Mononuclear cell (primary cell): ENCODE data around the gene BEX1. TPM values are rescaled to one million over a fixed set of nuclear protein-coding genes. Genes with fewer than 3 reads are reported as not detected.
"Not testable (repeated sequence)": the region's sequence is repeated elsewhere in the genome, so short reads cannot be mapped to it uniquely, and the experiment has no call there.

Source experiments
- H3K27me3 ChIP-seq: 2 replicates; pipeline ENCODE4 v1.6.0; 2011; ENCODE audit warnings: low read length, control low read depth; ENCODE audit not compliant: insufficient read depth
- H3K4me1 ChIP-seq: 2 replicates; pipeline ENCODE4 v1.5.1; 2011; ENCODE audit warnings: mild to moderate bottlenecking, low read length, control low read depth; ENCODE audit not compliant: insufficient read depth
- H3K4me3 ChIP-seq: 2 replicates; pipeline ENCODE4 v1.5.1; 2011; ENCODE audit warnings: mild to moderate bottlenecking, low read length, moderate library complexity
- H3K9me3 ChIP-seq: 2 replicates; pipeline ENCODE4 v1.5.1; 2011; ENCODE audit warnings: low read depth, mild to moderate bottlenecking, control low read depth, low read length
- total RNA-seq: library from RNA; depleted of rRNA; stranded (reverse); fragments of >200 nt; gene quantifications from one replicate; pipeline ENCODE4 v1.2.3, GENCODE V29; 2012

BEX1 gene
- 0.52 TPM for total RNA-seq

DNA sequence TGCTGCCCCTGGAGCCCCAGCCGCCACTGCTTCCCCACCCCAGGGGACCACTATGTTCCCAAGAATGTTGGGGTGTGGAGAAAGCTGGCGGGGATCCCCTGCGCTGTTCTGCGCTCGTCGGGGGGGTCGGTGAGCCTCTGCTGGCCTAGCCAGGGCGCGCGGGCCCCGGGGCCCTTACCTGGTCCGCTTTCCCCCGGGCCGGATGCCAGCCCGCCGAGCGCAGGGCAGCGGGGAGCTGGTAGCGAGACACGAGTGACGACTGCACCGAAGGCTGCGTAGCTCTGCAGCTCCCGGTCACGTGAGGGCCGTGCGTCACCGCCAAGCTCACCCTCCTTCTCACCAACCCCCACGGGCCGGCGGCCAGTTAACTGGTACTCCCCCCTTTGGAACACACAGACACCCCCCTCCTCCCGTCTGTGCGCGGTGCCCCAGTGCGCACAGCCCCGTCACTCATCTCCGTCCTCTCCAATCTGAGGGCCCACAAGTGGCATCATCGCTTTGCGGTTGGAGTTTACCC lies at the start of gene BEX1:
TSS of gene BEX1 (minus strand) at position 254 of the 517 bp plus-strand sequence. CDS start 897 bp downstream, outside the sequence.
- no peaks in the 10 kb centered on the region for H3K9me3 ChIP-seq
- no peaks in the 10 kb centered on the region for H3K27me3 ChIP-seq
- no peak within 1 kb of the TSS for H3K4me3 ChIP-seq
- no peaks in the 10 kb centered on the region for H3K4me1 ChIP-seq

DNA sequence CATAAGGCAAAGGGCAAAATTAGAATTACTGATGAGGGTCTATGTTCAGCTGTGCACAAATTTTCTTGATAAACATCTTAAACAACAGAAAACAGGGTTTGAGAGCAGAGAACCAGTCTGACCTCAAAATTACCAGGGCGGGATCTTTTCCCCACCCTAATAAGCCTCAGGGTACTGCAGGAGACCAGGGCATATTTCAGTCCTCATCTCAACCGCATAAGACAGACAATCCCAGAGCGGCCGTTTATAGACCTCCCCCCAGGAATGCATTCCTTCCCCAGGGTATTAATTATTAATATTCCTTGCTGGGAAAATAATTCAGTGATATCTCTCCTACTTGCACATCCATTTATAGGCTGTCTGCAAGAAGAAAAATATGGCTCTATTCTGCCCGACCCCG lies 45.5 kb upstream of the BEX1 start:
- H3K4me3 ChIP-seq, H3K9me3 ChIP-seq, H3K4me1 ChIP-seq, H3K27me3 ChIP-seq: not testable (repeated sequence)

DNA sequence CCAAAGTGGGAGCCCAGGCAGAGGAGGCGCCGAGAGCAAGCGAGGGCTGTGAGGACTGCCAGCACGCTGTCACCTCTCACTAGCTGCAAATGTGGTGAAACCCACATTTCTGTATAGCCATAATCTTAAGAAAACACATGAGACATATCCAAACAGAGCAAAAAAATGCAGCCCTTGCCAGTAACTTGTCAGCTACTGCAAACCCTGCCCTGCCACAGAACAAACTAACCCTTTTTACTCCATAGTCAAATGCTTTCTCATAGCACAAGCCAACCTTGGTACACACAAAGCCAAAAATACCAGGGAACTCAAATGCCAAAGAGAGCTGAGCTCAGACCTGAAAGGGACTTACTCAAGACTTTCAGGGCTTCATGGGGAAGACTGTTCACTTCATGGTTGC lies 43.9 kb upstream of the BEX1 start:
- Histone ChIP-seq H3K9me3 (no peaks in the 10 kb centered on the region), H3K4me3 (no peak overlapping the region), H3K27me3 (no peaks in the 10 kb centered on the region), H3K4me1 (no peaks in the 10 kb centered on the region)

DNA sequence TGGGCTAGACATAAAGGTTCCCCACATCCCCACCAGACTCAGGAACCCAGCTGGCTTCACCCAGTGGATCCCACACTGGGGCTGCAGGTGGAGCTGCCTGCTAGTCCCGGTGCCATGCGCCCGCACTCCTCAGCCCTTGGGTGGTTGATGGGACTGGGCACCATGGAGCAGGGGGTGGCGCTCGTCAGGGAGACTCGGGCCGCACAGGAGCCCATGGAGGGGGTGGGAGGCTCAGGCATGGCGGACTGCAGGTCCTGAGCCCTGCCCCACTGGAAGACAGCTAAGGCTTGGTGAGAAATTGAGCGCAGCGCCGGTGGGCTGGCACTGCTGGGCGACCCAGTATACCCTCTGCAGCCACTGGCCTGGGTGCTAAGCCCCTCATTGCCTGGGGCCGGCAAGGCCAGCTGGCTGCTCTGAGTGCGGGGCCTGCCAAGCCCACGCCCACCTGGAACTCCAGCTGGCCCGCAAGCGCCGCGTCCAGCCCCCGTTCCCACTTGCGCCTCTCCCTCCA lies 43.3 kb upstream of the BEX1 start:
- not testable (repeated sequence) for H3K4me3 ChIP-seq, H3K27me3 ChIP-seq, H3K4me1 ChIP-seq, H3K9me3 ChIP-seq

DNA sequence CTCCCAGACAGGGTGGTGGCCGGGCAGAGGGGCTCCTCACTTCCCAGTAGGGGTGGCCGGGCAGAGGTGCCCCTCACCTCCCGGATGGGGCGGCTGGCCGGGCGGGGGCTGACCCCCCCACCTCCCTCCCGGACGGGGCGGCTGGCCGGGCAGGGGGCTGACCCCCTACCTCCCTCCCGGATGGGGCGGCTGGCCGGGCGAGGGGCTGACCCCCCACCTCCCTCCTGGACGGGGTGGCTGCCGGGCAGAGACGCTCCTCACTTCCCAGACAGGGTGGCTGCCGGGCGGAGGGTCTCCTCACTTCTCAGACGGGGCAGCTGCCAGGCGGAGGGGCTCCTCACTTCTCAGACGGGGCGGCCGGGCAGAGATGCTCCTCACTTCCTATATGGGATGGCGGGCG lies 40.4 kb upstream of the BEX1 start:
- H3K9me3 ChIP-seq, H3K27me3 ChIP-seq, H3K4me1 ChIP-seq, H3K4me3 ChIP-seq: not testable (repeated sequence)

DNA sequence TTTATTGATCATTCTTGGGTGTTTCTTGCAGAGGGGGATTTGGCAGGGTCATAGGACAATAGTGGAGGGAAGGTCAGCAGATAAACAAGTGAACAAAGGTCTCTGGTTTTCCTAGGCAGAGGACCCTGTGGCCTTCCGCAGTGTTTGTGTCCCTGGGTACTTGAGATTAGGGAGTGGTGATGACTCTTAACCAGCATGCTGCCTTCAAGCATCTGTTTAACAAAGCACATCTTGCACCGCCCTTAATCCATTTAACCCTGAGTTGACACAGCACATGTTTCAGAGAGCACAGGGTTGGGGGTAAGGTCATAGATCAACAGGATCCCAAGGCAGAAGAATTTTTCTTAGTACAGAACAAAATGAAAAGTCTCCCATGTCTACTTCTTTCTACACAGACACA lies 39.9 kb upstream of the BEX1 start:
- H3K9me3 ChIP-seq, H3K27me3 ChIP-seq, H3K4me1 ChIP-seq, H3K4me3 ChIP-seq: not testable (repeated sequence)

DNA sequence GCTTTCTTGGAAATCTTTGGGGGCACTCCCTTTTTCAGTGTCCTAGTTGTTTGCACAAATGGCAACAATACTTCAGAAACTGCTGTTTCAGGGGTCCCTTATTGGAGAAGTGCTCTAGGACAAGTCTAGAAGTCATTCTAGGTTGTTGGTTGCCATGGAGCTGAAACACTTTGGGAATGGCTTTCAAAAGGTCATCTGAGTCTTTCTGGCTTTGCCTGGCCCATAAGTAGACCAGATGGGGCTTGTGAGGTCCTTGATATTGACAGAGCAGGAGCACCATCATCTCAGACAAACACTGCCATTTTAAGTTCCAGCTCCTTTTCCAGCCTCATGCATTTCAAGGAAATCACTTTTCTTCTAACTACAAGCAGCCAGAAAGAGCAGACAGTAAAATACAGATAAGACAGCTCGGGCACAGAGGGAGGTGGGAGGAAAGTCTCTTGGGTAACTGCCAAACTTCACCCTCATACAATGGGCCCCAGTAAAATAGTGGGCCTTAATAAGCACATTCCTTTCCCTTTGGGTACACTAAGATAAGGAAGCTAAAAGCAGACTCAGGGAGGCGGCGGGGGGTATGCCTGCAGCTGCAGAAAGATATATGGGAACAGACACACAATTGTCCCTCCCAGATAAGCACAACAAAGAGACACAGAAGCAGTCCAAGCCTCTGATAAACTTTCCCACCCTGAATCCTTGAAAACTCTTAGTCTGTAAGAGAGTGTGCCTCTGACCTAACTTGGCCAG lies 37.5 kb upstream of the BEX1 start:
- Histone ChIP-seq H3K4me1 (no peaks in the 10 kb centered on the region), H3K27me3 (no peaks in the 10 kb centered on the region), H3K9me3 (no peaks in the 10 kb centered on the region), H3K4me3 (no peak overlapping the region)

DNA sequence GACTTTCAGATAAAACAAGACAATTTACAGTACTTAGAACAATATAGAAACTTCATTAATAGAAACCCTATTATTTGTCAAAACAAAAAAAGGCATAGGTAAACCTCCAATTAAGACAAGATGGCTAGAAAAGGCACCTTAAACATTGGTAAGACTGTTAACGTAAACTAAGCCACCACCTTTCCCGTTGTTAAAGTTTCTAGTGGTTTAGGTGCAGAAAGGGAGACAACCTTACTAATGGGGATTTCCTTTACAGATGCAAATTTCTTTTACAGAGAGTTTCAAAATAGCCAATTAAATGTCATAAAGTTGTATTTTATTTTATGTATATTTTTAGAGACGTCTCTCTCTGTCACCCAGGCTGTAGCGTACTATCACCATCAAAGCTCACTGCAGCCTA lies 36.5 kb upstream of the BEX1 start:
- no peaks in the 10 kb centered on the region for H3K27me3 ChIP-seq
- H3K4me1 ChIP-seq: no peaks in the 10 kb centered on the region
- H3K9me3 ChIP-seq: no peaks in the 10 kb centered on the region
- no peak overlapping the region for H3K4me3 ChIP-seq

DNA sequence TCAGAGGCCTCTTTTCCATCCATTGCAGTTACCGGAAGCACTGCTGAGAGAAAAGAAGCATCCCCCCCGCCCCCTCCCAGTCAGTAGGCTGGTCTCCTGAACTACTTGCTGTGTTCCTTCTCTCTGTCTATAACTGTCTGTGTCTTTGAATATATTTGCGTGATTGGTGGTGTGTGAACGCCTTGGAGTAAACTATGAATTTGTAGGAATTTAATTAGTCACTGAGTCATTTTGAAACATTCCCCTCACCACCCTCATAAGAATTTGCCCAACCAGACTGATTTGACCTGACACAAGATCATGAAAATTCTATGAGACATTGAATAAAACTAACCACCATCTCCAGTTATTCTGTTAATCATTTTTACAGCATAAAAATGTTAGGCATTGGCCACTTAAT lies 35.7 kb upstream of the BEX1 start:
- H3K4me1 ChIP-seq: no peaks in the 10 kb centered on the region
- no peak overlapping the region for H3K4me3 ChIP-seq
- H3K27me3 ChIP-seq: no peaks in the 10 kb centered on the region
- no peaks in the 10 kb centered on the region for H3K9me3 ChIP-seq

DNA sequence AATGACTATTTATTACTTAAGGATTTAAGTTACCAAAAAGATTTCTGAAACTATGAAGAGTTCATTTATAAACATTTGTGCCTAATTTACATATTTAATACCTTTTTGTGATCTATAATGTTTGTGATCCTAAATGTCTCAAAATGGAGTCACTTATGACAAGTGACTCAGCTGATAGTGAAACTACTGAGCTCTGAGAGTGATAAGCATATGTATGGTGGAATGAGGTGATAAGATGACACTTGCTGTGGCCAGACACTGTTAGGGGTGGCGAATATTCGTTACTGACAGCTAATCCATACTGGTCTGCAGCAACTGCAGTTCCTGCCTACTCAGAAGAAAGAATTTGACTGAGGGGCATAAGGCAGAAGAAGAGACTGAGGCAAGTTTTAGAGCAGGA lies 34.5 kb upstream of the BEX1 start:
- no peaks in the 10 kb centered on the region for H3K4me1 ChIP-seq
- no peaks in the 10 kb centered on the region for H3K9me3 ChIP-seq
- no peak overlapping the region for H3K4me3 ChIP-seq
- H3K27me3 ChIP-seq: no peaks in the 10 kb centered on the region

DNA sequence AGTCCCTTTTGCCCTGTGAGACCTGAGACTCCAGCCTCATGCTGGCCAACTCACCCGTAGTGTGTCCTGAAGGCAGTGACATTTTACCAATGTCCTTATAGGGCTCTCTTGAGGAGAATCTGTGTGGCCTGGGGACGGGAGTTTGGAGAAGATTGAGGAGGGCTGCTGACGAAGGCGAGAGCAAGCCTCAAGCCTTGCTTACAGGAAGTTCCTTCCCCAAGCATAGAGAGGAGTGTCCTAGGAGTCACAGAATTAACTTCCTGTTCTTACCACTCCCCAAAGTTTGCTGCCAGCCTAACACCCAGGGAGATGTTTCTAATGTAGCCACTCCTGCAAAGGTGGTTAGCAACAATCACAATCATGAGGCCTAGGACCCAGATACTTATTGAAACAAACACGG lies 29.0 kb upstream of the BEX1 start, which contains the start of gene NXF3:
TSS of gene NXF3 (minus strand) at position 202 of the 400 bp plus-strand sequence. CDS start at position 82, 120 bp downstream.
- H3K4me3 ChIP-seq: no peak within 1 kb of the TSS
- H3K27me3 ChIP-seq: no peaks in the 10 kb centered on the region
- H3K4me1 ChIP-seq: no peaks in the 10 kb centered on the region
- H3K9me3 ChIP-seq: no peaks in the 10 kb centered on the region

DNA sequence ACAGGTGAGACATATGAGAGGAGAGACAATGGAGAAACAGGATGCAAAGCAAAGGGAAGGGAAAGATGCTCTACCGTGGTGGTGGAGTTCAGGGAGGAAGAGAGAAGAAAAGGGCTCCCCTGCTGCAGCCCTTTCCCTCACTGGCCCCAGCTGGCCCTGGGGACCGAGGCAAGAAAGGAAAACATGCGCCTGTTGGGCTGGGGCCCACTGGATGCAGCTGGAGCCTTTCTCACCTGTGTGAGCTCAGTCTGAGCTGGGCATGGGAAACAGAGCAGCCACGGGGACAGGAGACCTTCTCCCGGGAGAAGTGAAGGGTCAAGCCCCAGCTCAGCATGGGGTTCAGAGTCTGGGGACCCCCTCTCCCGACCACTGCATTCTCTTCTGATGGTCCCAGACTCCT lies 17.1 kb upstream of the BEX1 start:
- H3K4me1 ChIP-seq: no peaks in the 10 kb centered on the region
- no peak overlapping the region for H3K4me3 ChIP-seq
- no peaks in the 10 kb centered on the region for H3K27me3 ChIP-seq
- H3K9me3 ChIP-seq: no peaks in the 10 kb centered on the region

DNA sequence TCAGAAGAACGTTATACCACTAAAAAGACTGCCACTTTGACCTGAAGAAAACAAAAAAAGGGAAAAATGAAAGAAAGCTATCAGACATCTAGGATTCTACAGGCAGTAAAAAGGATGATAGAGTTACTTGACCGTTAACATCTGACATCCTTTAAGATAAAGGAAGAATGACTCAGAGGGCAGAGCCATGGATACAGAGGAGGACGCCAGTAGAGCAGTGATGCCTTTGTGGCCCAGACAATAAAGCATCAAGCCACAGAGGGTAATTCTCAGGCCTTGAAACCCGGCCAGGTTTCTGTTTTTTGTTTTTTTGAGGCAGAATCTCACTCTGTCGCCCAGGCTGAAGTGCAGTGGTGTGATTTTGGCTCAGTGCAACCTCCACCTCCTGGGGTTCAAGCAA lies 9.5 kb upstream of the BEX1 start:
- H3K4me1 ChIP-seq: no peaks in the 10 kb centered on the region
- H3K9me3 ChIP-seq: no peaks in the 10 kb centered on the region
- no peak overlapping the region for H3K4me3 ChIP-seq
- no peaks in the 10 kb centered on the region for H3K27me3 ChIP-seq

DNA sequence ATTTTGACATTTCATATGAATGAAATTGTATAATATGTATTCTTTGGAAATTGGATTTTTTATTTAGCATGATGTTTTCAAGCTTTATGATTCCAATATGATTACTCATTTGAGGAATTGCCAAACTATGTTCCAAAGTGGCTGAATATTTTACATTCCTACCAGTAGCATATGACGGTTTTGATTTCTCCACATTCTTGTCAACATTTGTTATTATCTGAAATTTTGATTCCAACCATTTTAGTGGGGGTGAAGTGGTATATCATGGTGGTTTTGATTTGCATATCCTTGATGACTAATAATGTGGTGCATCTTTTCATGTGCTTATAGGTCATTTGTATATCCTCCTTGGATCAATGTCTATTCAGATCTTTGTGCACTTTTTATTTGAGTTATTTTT lies 2.6 kb upstream of the BEX1 start:
- no peaks in the 10 kb centered on the region for H3K27me3 ChIP-seq
- no peak overlapping the region for H3K4me3 ChIP-seq
- no peaks in the 10 kb centered on the region for H3K9me3 ChIP-seq
- H3K4me1 ChIP-seq: no peaks in the 10 kb centered on the region

DNA sequence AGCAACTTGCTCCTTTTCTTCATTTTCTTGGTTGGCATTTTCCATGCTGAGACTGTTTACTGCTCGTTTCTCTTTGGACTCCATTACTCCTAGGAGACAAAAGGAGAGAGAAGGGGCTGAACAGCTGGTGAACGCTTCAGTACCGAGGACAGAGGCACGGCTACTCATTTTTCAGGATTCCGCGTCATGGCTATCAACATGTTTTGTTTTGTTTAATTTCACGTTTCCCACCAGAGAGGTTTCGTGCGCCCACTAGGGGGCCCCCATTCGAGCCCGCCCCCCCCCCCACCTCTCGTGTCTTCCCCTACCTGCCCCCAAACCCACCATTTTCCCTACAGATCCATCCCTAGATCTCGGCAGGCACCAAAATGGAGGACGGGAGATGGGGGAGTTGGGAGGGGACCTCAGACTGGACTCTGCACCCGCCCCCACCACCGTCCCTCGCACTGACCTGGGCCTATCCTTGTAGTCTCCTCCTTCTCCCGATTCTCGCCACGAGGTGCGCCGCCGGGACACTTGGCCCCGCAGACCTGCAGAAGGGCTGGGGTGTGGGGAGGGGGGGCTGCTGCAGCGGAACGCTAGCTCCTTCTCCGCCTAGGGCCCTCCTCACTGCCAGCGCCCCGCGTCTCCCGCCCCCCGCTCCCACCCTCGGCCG lies 653 bp downstream of the BEX1 start:
- no peaks in the 10 kb centered on the region for H3K27me3 ChIP-seq
- no peak overlapping the region for H3K4me3 ChIP-seq
- no peaks in the 10 kb centered on the region for H3K9me3 ChIP-seq
- no peaks in the 10 kb centered on the region for H3K4me1 ChIP-seq

DNA sequence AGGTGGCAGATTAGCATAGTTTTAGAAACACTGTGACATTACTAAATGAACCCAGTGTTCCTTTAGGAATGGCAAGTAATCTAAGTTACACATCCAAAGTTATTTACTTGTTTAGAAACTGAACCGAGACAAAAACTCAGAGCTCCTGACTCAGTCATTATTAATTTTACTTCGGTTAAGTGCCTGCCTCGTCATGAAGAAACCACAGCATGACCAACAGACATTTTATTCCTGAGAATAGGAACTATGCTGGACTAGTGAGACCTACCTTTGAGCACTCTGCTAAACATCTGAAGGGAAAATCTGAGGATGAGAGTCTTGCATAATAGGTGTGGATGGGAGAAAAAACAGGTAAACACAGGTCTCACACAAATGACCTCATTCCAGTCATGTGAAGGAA lies 2.5 kb downstream of the BEX1 start:
- no peaks in the 10 kb centered on the region for H3K4me1 ChIP-seq
- H3K9me3 ChIP-seq: no peaks in the 10 kb centered on the region
- no peaks in the 10 kb centered on the region for H3K27me3 ChIP-seq
- H3K4me3 ChIP-seq: no peak overlapping the region
